Testis (tissue), 3 donors: ENCODE measurements around the gene AGAP1. TPM values are rescaled to one million over a fixed set of nuclear protein-coding genes. Genes with fewer than 3 reads are reported as not detected.

Source experiments
- DNase-seq: peaks from one replicate; pipeline ENCODE4 v3.0.0-alpha.2; 2019
- H3K27ac ChIP-seq, 2 donors: fragments of 200-600 bp; sonication (generic); one replicate each; pipeline ENCODE4 v1.5.1; 2019
- H3K27me3 ChIP-seq: fragments of 200-600 bp; sonication (generic); one replicate; pipeline ENCODE4 v1.5.1; 2019
- H3K36me3 ChIP-seq: fragments of 200-600 bp; sonication (generic); one replicate; pipeline ENCODE4 v1.5.1; 2017; ENCODE audit warnings: low read depth; ENCODE audit errors: missing control alignments
- H3K4me1 ChIP-seq: fragments of 200-600 bp; sonication (generic); one replicate; pipeline ENCODE4 v1.5.1; 2019
- H3K4me3 ChIP-seq, 2 donors: fragments of 200-600 bp; sonication (generic); one replicate each; pipeline ENCODE4 v1.5.1; 2017 to 2019
- H3K9me3 ChIP-seq: fragments of 200-600 bp; sonication (generic); one replicate; pipeline ENCODE4 v1.5.1; 2017
- CTCF ChIP-seq, 3 experiments: fragments of 450-650 bp in 2 of 3; fragments of 200-600 bp in 1 of 3; sonication (generic) in 1 of 3; IDR thresholded peaks; one replicate each; pipeline ENCODE4 v1.5.1; 2016 to 2019; ENCODE audit warnings: antibody characterized with exemption in 3 of 3, mild to moderate bottlenecking in 2 of 3, moderate library complexity in 1 of 3
- POLR2A ChIP-seq: fragments of 450-650 bp; IDR thresholded peaks from one replicate; pipeline ENCODE4 v1.6.1; 2017; ENCODE audit warnings: antibody characterized with exemption, mild to moderate bottlenecking, moderate library complexity
- WGBS, 2 donors: methylation state at CpG; one replicate each; pipeline ENCODE4 v1.1.5; 2018; 5-methylcytosine and 5-hydroxymethylcytosine counted together
- intact Hi-C: fragments of 100-400 bp; cut with DNase I; formaldehyde crosslinking; loops from one replicate; pipeline ENCODE4 v1.15.1; 2023; ENCODE audit warnings: low total_unique reads
- polyA plus RNA-seq: library from polyadenylated mRNA; stranded (reverse); fragments of 350-450 nt; fragmentation: Illumina TruSeq; extraction: RNeasy Lipid Tissue Mini Kit (QIAGEN cat#74804); gene quantifications from one replicate; pipeline ENCODE4 v1.2.3, GENCODE V29; 2014; ENCODE audit warnings: low read depth, low replicate concordance; ENCODE audit not compliant: insufficient read depth
- total RNA-seq, 2 donors: library from RNA; depleted of rRNA; stranded (reverse); fragments of >200 nt; gene quantifications; one replicate each; pipeline ENCODE4 v1.2.3, GENCODE V29; 2016

The AGAP1 gene
- total and polyA plus RNA-seq, 3 donors from 2014 or later, result 21.4 to 45.5 (median 40.7) TPM

GRCh38 chr2:235709124-235709813 lies 215.4 kb downstream of the AGAP1 start:
- Histone ChIP-seq H3K9me3 (no peaks in the 10 kb centered on the region), H3K36me3 (no peaks in the 10 kb centered on the region), H3K27ac (no peak overlapping the region), H3K4me3 (no peak overlapping the region), H3K4me1 (no peaks in the 10 kb centered on the region), H3K27me3 (no peaks in the 10 kb centered on the region)
- intact Hi-C loops, result no loop called here
- 89 to 93% methylated on average over 11 to 14 of the region's 14 CpGs for WGBS, 2 donors
- TF ChIP-seq POLR2A (no peak), CTCF (IDR thresholded peaks at IDR 0.05) (no peak)
- DNase-seq, result no peak

DNA sequence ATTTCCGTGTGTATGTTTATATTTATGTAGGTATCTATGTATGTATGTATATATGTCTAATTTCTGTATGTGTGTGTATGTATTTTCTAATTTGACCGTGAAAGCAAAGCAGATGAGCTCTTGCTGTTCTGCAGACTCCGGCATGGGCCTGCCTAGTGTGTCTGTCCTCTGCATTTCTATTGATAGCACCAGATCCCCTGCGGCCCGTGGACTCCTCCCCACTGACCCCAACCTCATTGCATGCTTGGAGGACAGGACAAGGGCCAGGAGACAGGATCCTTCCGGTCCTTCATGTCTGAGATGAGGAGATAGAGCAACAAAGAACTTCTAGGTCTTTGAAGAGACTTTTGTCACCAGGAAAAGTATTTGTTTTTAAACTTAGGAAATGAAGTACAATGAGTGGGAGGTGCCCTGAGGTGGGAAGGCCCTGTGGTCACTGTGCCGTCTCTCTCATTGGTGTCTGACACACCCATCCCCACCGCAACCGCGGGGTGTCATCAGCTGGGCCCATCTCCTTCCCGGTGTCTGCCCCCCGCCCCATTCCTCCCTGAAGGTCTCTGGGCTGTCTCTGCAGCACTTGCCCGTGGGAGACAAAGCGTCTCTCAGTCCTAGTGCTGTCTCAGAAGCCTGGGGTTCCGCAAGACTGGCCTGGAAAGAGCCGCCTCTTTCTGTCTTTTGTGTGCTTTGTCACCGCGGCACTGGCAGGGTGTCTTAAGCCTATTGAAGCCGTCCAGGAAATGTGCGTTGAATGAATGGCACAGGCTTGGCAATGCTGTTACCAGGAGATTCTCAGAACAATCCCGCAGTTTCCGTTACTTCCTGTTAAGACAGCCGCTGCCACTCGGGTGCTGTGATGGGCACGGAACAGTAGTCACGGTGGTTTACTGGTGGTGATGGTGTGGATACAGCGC lies 216.4 kb downstream of the AGAP1 start:
- no peaks in the 10 kb centered on the region for H3K9me3 ChIP-seq
- no peak overlapping the region for H3K4me3 ChIP-seq
- no peaks in the 10 kb centered on the region for H3K36me3 ChIP-seq
- peaks cover 2% of the 10 kb centered on the region for H3K4me1 ChIP-seq
- H3K27me3 ChIP-seq, result no peaks in the 10 kb centered on the region
- 93% methylated on average over 27 of the region's 27 CpGs for WGBS, 2 donors
- intact Hi-C loops, result no loop called here
- TF ChIP-seq CTCF (IDR thresholded peaks at IDR 0.05) (no peak), POLR2A (no peak)
- DNase-seq, result no peak
- no peak overlapping the region for H3K27ac ChIP-seq

DNA sequence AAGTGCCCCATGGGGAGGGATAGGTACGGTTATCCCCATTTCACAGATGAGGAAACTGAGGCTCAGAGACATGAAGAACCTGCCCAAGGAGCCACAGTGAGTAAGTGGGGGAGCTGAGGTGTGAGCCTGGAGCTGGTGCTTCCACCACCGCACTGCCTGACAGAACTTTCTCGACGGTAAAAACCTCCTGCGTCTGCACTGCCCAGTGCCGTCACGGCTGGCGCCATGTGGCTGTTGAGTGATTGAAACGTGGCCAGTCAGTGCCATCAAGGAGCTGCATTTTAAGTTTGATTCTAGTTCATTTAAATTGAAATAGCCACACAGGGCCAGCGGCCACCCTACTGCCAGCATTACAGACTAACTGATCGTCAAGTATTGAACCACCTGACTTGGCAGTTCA lies 217.1 kb downstream of the AGAP1 start:
- no peak for DNase-seq
- Histone ChIP-seq H3K27ac (no peak overlapping the region), H3K27me3 (no peaks in the 10 kb centered on the region), H3K36me3 (no peaks in the 10 kb centered on the region), H3K4me1 (peaks cover 8% of the 10 kb centered on the region), H3K9me3 (no peaks in the 10 kb centered on the region), H3K4me3 (no peak overlapping the region)
- intact Hi-C loops, result no loop called here
- WGBS, 2 donors, result 96 to 98% methylated on average over 11 of the region's 11 CpGs
- TF ChIP-seq POLR2A, result no peak
- no peak for TF ChIP-seq CTCF (IDR thresholded peaks at IDR 0.05)

- TF ChIP-seq POLR2A (no peak), CTCF (IDR thresholded peaks at IDR 0.05) (no peak)
- Histone ChIP-seq H3K4me1 (peaks cover 8% of the 10 kb centered on the region), H3K27ac (no peak overlapping the region), H3K4me3 (no peak overlapping the region), H3K27me3 (no peaks in the 10 kb centered on the region), H3K9me3 (no peaks in the 10 kb centered on the region), H3K36me3 (no peaks in the 10 kb centered on the region)
- WGBS, 2 donors, result 84 to 90% methylated on average over 11 of the region's 11 CpGs
- DNase-seq, result no peak
- intact Hi-C loops, result no loop called here
These were observed 217.7 kb downstream of the AGAP1 start for GRCh38 chr2:235711527-235711926.
